Measurements from ENCODE around the gene ARL15. TPM values are rescaled to one million over a fixed set of nuclear protein-coding genes. Genes with fewer than 3 reads are reported as not detected.

The ARL15 gene
- total RNA-seq, 1 experiment from 2014 or later: 13.0 TPM

- H2AK5ac ChIP-seq (ENCODE audit: insufficient read length, low read length): no peak overlapping the region
- no peak overlapping the region for H4K8ac ChIP-seq (replicated peaks; ENCODE audit: insufficient read length, low read depth, low read length)
- no peaks in the 10 kb centered on the region for H4K20me1 ChIP-seq (ENCODE audit: control insufficient read depth, insufficient read depth, insufficient read length)
- no peaks in the 10 kb centered on the region for H3K4me1 ChIP-seq (ENCODE audit: insufficient read depth, low read length)
- no CpG with 5 or more reads among the region's 2 CpGs for WGBS (ENCODE audit: extremely low coverage, insufficient read length, low lambda C conversion rate)
- H2BK15ac ChIP-seq (ENCODE audit: low read depth, low read length): no peak overlapping the region
- H2BK120ac ChIP-seq (ENCODE audit: low read depth, low read length, poor library complexity, severe bottlenecking): no peak overlapping the region
- no peaks in the 10 kb centered on the region for H3K27me3 Mint-ChIP-seq (ENCODE audit: low read depth)
- H2BK5ac ChIP-seq (ENCODE audit: insufficient read length, low read length): no peak overlapping the region
- no peaks in the 10 kb centered on the region for H3K36me3 Mint-ChIP-seq (ENCODE audit: insufficient read depth in 1 of 3, low read depth in 3 of 3)
- no peak overlapping the region for H3K27ac ChIP-seq (ENCODE audit: insufficient read length, low read depth, low read length)
- no peaks in the 10 kb centered on the region for H3K27me3 ChIP-seq (ENCODE audit: insufficient read depth, low read length)
- no peaks in the 10 kb centered on the region for H3K79me2 ChIP-seq (ENCODE audit: insufficient read depth, low read length)
- no peak overlapping the region for H2BK20ac ChIP-seq (ENCODE audit: low read depth, low read length, poor library complexity, severe bottlenecking)
- no peak for TF ChIP-seq CTCF (conservative IDR thresholded peaks at IDR 0.05)
- no peaks in the 10 kb centered on the region for H3K9me3 ChIP-seq (ENCODE audit: control insufficient read depth, low read depth, low read length)
- H2AFZ ChIP-seq (ENCODE audit: low read length): no peak overlapping the region
- DNase-seq: no peak
- no peak overlapping the region for H3K56ac ChIP-seq (ENCODE audit: insufficient read length, low read depth, low read length)
- H3K4me2 ChIP-seq (ENCODE audit: insufficient read depth, insufficient read length, low read length): no peak overlapping the region
- H3K9me3 Mint-ChIP-seq: no peaks in the 10 kb centered on the region
- H3K4me3 Mint-ChIP-seq: no peak overlapping the region
- no peaks in the 10 kb centered on the region for H3K79me1 ChIP-seq (ENCODE audit: insufficient read depth, low read depth, low read length, poor library complexity, severe bottlenecking)
- peaks cover 26 to 31% of the 10 kb centered on the region in 2 experiments for H3K4me1 Mint-ChIP-seq
- no peaks in the 10 kb centered on the region for H3K23me2 ChIP-seq (ENCODE audit: insufficient read length, low read depth, low read length, poor library complexity, severe bottlenecking)
- no peak overlapping the region for H4K91ac ChIP-seq (ENCODE audit: insufficient read length, low read depth, low read length)
- H3K14ac ChIP-seq (ENCODE audit: insufficient read depth, low read length): no peak overlapping the region
- no peak overlapping the region for H3K18ac ChIP-seq (ENCODE audit: insufficient read length, low read depth, low read length)
- no peak overlapping the region for H3T11ph ChIP-seq (ENCODE audit: low read length)
- no peak overlapping the region for H3K23ac ChIP-seq (ENCODE audit: insufficient read length, low read depth, low read length)
- no peak overlapping the region for H3K9ac ChIP-seq (ENCODE audit: extremely low read depth, insufficient read length, low read length)
- no peak overlapping the region for H2BK12ac ChIP-seq (ENCODE audit: insufficient read length, low read depth, low read length)
- H3K4ac ChIP-seq (ENCODE audit: low read depth, low read length): no peak overlapping the region
- H3K27ac Mint-ChIP-seq: no peak overlapping the region
- no peak overlapping the region for H4K5ac ChIP-seq (ENCODE audit: insufficient read length, low read depth, low read length)
These were observed 215.7 kb downstream of the ARL15 start for GRCh38 chr5:54094706-54095105.
